Measurements from ENCODE around the gene POLR3GL.

Gene POLR3GL

DNA sequence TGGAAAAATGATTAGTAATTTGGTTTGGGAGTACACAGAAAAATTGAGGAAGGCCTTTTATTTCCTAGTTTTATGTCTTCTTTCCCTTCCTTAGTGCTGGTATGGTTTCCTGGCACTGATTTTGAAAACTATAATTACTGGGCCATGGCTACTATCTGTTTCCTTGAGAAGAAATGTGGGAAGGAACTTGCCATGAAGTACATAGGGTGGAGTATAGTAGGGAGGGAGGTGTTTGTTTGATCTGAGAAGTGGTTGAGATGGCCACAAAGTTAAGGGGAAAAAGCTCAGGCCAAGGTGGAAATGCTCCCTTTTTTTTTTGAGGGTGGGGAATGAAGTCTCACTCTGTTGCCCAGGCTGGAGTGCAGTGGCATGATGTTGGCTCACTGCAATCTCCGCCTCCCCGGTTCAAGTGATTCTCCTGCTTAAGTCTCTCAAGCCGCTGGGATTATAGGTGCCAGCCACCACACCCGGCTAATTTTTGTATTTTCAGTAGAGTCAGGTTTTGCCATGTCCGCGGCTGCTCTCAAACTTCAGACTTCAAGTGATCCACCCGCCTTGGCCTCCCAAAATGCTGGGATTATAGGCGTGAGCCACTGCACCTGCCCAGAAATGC lies 45.7 kb downstream of the POLR3GL start:
- TF ChIP-seq, protein P1, sequence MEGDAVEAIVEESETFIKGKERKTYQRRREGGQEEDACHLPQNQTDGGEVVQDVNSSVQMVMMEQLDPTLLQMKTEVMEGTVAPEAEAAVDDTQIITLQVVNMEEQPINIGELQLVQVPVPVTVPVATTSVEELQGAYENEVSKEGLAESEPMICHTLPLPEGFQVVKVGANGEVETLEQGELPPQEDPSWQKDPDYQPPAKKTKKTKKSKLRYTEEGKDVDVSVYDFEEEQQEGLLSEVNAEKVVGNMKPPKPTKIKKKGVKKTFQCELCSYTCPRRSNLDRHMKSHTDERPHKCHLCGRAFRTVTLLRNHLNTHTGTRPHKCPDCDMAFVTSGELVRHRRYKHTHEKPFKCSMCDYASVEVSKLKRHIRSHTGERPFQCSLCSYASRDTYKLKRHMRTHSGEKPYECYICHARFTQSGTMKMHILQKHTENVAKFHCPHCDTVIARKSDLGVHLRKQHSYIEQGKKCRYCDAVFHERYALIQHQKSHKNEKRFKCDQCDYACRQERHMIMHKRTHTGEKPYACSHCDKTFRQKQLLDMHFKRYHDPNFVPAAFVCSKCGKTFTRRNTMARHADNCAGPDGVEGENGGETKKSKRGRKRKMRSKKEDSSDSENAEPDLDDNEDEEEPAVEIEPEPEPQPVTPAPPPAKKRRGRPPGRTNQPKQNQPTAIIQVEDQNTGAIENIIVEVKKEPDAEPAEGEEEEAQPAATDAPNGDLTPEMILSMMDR (conservative IDR thresholded peaks at IDR 0.05; ENCODE audit: low read depth, low read length): no peak
- no peak overlapping the region for H3K4me3 ChIP-seq (ENCODE audit: low read length)
- no peak for DNase-seq (ENCODE audit: low read depth)

DNA sequence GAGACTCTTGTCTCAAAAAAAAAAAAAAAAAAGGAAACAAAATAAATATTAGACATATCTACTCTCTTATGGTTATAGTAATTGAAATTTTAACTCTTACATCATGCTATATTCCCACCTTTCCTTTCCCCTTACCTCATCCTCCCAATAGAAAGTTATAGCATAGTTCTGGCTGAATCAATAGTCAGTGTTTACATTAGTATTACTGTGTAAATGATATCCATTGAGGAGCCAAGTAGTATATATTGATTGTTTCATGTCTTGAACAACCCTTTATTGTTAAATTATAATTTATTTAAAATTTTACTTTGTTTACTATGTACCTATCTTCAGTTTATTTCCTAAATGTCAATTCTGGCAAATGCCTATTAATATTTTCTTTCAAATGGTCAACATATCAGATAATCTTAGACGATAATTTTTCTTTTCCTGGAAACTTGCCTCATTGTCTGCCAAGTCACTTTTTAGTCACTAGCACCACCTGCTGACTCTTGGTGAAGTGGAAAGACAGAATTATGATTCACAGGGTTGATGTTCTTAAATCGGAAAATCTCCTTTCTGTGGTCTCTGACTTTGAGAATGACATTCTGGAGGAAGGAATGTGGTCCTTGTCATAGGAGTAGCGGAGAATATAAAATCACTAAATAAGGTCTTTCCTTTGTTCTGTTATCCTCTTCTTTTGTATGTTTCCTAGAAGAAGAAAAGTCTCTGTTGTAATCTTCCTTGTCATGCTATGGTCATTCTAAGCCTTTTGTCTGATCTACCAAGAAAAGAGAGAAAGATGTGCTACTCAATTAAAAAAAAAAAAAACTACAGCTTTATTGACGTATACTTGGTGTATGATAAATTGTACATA lies 48.4 kb downstream of the POLR3GL start:
- no peak overlapping the region for H3K4me3 ChIP-seq (ENCODE audit: low read length)
- TF ChIP-seq, protein P1 (conservative IDR thresholded peaks at IDR 0.05; ENCODE audit: low read depth, low read length): peak; percentile 75
- peak; percentile 46 for DNase-seq (ENCODE audit: low read depth)

DNA sequence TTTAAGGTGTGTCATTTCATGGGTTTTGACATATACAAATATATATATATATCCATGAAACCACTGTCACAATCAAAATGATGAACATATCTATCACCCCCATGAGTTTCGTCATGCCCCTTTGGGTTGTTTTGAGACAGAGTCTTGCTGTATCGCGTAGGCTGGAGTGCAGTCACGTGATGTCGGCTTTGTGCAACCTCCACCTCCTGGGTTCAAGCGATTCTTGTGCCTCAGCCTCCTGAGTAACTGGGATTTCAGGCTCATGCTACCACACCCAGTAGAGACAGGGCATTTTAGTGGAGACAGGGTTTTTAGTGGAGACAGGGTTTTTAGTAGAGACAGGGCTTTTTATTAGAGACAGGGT lies 49.1 kb downstream of the POLR3GL start:
- H3K4me3 ChIP-seq (ENCODE audit: low read length): no peak overlapping the region
- TF ChIP-seq, protein P1 (conservative IDR thresholded peaks at IDR 0.05; ENCODE audit: low read depth, low read length): no peak
- no peak for DNase-seq (ENCODE audit: low read depth)

DNA sequence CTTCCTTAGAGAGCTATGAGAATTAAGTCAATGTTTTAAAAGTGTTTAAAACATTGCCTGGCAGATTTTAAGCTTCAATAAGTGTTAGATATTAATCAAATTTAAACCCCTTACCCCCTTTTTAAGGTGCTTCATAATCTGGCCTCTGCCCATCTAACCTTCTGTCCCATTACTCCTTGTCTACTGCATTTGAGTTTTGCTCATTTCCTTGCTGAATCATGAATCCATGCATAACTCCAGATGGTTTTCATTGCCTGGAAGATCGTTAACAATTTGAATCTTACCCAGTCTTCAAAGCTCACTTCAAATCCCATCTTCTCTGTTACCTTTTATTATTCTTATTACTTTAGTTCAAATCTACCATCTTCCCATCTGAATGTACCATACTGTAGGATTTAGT lies 52.4 kb downstream of the POLR3GL start:
- TF ChIP-seq, protein P1 (conservative IDR thresholded peaks at IDR 0.05; ENCODE audit: low read depth, low read length): no peak
- no peak overlapping the region for H3K4me3 ChIP-seq (ENCODE audit: low read length)
- no peak for DNase-seq (ENCODE audit: low read depth)

DNA sequence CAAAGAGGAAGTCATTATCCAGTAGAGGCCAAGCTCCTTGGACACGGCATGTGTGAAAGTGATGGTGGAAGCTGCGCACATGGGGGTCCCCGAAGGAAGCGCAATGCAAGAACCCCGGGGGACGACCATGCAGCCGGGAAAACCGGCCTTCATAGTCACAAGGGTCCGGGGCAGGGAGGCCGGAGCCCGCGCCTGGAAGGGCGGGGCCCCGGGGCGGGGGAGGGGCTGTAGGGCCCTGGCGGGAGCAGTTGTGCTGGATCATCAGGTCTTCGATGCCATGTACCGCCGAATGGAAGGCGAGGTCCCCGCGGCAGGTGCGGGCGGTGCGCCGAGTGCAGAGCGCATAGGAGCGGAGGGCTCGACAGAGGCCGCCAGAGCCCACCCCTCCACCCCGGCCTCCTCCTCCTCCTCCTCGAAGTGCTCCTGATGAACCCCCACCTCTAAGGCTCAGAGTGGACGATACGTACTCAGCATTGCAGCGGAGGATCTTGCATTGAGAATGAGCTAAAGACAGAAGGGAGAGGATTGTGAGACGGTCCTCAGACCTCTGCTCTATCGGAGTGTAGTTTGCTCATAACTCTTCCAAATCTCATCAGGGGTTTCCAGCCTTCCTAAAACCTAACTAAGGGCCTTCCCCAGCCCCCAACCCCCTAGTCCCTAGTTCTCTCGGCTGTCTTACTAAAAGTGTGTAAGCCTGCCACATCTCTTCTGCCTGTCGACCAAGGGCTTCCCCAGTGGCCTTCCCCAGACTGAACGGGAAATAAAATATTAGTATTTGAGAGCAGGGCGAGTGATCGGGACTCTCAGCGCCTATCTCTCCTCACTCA lies 55.0 kb downstream of the POLR3GL start:
- DNase-seq (ENCODE audit: low read depth): no peak
- H3K4me3 ChIP-seq (ENCODE audit: low read length): no peak overlapping the region
- TF ChIP-seq, protein P1 (conservative IDR thresholded peaks at IDR 0.05; ENCODE audit: low read depth, low read length): no peak

DNA sequence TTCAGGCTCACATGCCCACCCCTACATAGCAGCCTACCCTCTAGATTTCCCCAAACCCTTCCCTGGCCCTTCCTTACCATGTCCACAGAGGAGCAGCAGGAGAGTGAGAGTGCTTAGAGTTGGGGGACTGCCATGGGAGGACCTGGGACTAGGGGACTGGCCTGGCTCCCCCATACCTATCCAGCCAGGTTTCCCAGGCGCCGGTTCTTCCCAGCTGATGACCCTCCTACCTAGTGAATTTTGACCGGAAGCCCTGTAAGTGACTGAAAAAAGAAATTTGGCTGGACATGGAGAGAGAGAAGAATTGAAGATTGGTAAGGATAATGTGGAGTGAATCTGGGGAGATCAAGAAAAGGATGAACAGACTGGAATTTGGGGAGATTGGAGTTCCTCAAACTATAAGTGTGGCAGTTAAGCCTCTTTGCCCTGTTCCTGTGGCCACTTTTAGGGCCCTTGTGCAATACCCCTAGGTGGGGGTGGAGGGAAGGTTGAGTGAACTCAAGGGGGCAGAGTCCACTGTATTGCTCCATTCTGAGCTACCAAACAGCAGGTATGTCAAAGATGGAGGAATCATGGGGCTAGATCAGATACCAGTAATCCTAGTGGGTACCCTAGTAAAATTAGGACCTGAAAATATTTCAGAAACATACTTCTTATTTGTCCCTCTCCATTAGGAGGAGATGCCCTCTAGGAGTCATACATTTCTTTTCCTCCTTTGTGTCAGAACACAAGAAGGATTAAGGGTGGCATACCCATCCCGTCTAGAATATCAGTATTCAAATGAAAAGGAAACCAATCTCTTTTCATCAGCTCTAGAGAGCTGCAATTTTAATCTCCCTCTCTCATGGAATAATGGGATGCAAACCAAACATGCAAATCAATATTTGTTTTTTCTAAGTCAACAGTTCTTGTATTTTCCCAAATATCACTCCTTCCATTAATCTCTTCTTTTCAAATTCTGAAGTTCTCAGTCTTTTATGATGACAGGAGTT lies 55.9 kb downstream of the POLR3GL start:
- no peak for DNase-seq (ENCODE audit: low read depth)
- TF ChIP-seq, protein P1 (conservative IDR thresholded peaks at IDR 0.05; ENCODE audit: low read depth, low read length): no peak
- no peak overlapping the region for H3K4me3 ChIP-seq (ENCODE audit: low read length)

Data from retinal pigment epithelial cell (primary cell).